Ishikawa (cell line): ENCODE data around the gene CD36.

Experiments
- CEBPB ChIP-seq: IDR thresholded peaks from 2 replicates; pipeline ENCODE4 v1.6.1; 2012
- EGR1 ChIP-seq: IDR thresholded peaks from 2 replicates; pipeline ENCODE4 v1.6.1; 2012
- EP300 ChIP-seq: IDR thresholded peaks from 2 replicates; pipeline ENCODE4 v1.6.1; 2012; ENCODE audit warnings: borderline replicate concordance
- FOXM1 ChIP-seq: IDR thresholded peaks from 2 replicates; pipeline ENCODE4 v1.6.1; 2012; ENCODE audit warnings: low read depth, borderline replicate concordance
- NFIC ChIP-seq: IDR thresholded peaks from 2 replicates; pipeline ENCODE4 v1.6.1; 2012
- YY1 ChIP-seq: IDR thresholded peaks from 2 replicates; pipeline ENCODE4 v1.6.1; 2012; ENCODE audit warnings: low read depth
- ZBTB7A ChIP-seq: IDR thresholded peaks from 2 replicates; pipeline ENCODE4 v1.6.1; 2012; ENCODE audit warnings: low read depth
- TF ChIP-seq, protein P1 (sequence below): IDR thresholded peaks from 2 replicates; pipeline ENCODE4 v1.6.1; 2012; ENCODE audit warnings: low read depth, mild to moderate bottlenecking
- TF ChIP-seq, protein P2 (sequence below): IDR thresholded peaks from 2 replicates; pipeline ENCODE4 v1.6.1; 2012

DNA sequence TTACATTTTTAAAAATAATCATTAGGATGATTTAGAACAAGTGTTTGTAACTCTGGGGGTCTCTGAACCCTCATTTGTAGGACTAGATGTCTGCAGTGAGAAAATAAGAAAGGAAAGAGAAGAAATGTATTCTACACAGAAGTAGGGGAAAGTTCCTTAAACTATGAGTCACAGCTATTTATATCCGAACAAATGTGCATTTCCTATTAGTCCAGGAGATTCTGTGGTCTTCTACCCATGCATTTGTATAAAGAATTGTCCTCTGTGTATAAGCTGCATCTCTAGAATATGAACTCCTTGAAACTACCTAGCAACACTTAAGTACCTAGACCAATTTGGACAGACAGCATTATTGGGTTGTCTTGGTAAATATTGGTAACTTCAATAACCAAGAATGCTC is 15.9 kb upstream of the CD36 start:
- TF ChIP-seq CEBPB (no peak), ZBTB7A (no peak), YY1 (no peak), EP300 (no peak), FOXM1 (no peak), EGR1 (no peak), NFIC (no peak)
- TF ChIP-seq, protein P1, sequence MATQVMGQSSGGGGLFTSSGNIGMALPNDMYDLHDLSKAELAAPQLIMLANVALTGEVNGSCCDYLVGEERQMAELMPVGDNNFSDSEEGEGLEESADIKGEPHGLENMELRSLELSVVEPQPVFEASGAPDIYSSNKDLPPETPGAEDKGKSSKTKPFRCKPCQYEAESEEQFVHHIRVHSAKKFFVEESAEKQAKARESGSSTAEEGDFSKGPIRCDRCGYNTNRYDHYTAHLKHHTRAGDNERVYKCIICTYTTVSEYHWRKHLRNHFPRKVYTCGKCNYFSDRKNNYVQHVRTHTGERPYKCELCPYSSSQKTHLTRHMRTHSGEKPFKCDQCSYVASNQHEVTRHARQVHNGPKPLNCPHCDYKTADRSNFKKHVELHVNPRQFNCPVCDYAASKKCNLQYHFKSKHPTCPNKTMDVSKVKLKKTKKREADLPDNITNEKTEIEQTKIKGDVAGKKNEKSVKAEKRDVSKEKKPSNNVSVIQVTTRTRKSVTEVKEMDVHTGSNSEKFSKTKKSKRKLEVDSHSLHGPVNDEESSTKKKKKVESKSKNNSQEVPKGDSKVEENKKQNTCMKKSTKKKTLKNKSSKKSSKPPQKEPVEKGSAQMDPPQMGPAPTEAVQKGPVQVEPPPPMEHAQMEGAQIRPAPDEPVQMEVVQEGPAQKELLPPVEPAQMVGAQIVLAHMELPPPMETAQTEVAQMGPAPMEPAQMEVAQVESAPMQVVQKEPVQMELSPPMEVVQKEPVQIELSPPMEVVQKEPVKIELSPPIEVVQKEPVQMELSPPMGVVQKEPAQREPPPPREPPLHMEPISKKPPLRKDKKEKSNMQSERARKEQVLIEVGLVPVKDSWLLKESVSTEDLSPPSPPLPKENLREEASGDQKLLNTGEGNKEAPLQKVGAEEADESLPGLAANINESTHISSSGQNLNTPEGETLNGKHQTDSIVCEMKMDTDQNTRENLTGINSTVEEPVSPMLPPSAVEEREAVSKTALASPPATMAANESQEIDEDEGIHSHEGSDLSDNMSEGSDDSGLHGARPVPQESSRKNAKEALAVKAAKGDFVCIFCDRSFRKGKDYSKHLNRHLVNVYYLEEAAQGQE, result no peak
- TF ChIP-seq, protein P2, sequence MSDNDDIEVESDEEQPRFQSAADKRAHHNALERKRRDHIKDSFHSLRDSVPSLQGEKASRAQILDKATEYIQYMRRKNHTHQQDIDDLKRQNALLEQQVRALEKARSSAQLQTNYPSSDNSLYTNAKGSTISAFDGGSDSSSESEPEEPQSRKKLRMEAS, result no peak
